GM21367 (cell line): ENCODE measurements around the gene PIGZ.
"Not testable (repeated sequence)": the region's sequence is repeated elsewhere in the genome, so short reads cannot be mapped to it uniquely, and the experiment has no call there.

Experiments used
- ATAC-seq: cut with Tn5 transposase; IDR thresholded peaks from one replicate; pipeline ENCODE4 v1.9.1; 2021; ENCODE audit not compliant: unreplicated experiment

Gene PIGZ

GRCh38 chr3:196954832-196955231, 13.8 kb downstream of the PIGZ start:
- ATAC-seq = no peak

DNA sequence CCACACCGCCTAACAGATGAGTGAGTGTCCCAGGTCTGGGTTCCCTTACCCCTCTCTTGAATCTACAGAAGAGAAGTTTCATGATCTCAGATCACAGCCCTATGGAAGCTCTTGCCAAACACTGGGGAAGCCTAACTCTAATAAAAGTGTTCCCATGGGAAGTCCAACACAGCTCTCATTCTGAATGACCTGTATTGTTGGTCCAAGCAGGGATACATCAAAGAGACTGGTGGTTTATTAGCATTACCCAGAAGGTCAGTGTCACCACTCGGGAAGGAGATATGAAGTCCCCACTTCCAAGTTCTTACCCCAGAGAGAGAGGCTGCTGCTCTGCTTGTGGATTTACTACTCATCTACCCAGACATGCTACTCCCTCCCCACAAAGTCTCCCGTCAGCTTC, 17.3 kb downstream of the PIGZ start:
- no peak for ATAC-seq

- no peak for ATAC-seq
Observed at GRCh38 chr3:196949750-196950149, 18.9 kb downstream of the PIGZ start.

GRCh38 chr3:196949285-196949619, 19.4 kb downstream of the PIGZ start:
- ATAC-seq = no peak

- no peak for ATAC-seq
Observed at GRCh38 chr3:196948442-196949284, 20.0 kb downstream of the PIGZ start.

DNA sequence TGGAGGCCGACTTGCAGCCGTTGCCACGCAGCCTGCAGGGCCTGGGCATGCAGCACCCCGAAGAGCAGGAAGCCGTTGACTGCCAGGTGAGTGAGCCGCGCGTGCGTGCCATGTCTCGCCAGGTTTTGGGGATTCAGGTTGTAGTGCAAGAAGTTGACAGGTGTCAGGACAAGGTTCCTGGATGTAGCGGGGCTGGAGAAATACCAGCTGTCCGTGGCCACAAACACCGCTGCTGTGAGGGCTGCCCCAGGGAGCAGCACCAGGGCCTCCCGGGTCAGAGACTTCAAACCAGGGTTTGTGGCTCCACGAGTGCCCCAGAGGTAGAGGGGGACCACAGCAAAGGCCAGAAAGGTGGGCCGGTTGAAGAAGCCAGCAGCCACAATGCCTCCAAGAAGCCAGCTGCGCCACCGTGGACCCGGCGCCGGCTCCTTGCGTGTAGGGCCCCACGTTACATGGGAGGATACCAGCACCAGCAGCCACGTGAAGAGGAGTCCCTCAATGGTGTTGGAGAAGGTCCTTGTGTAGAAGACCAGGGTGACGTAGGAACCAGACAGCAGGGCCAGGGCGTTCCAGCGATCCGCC, 20.7 kb downstream of the PIGZ start:
- no peak for ATAC-seq

GRCh38 chr3:196947136-196947859, 21.3 kb downstream of the PIGZ start:
- no peak for ATAC-seq

GRCh38 chr3:196944037-196944790, 24.4 kb downstream of the PIGZ start:
- not testable (repeated sequence) for ATAC-seq

- peak; percentile 4 for ATAC-seq
Observed at GRCh38 chr3:196942915-196943277, 25.7 kb downstream of the PIGZ start.

DNA sequence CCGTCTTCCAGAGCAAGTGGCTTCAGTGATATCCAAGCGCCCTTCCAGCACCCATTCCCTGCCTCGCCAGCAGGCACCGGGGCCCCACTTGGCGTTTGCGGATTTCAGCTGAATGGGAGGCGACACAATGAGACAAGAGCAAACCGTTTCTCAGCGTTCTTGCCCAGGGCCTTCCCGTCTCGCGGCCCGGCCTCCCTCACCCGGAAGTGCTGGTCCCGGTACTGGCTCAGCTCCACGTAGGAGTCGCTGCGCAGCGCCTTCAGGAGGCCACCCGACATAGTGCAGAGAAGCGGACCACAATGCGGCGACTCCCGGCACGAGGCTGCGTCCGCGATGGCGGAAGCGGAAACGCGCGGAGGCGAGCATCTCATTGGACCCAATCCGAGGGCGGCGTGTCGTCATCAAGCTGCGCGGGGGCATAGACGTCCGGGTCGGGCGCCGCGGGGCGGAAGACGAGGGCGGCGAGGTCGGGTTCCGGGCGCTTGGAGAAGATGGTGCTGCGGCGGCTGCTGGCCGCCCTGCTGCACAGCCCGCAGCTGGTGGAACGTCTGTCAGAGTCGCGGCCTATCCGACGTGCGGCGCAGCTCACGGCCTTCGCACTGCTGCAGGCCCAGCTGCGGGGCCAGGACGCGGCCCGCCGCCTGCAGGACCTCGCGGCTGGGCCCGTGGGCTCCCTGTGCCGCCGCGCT, 26.3 kb downstream of the PIGZ start, which contains the start of gene NCBP2:
TSS of gene NCBP2 (minus strand) at position 303 of the 689 bp plus-strand sequence. CDS start at position 278, 25 bp downstream.
- peak; percentile 88 for ATAC-seq

DNA sequence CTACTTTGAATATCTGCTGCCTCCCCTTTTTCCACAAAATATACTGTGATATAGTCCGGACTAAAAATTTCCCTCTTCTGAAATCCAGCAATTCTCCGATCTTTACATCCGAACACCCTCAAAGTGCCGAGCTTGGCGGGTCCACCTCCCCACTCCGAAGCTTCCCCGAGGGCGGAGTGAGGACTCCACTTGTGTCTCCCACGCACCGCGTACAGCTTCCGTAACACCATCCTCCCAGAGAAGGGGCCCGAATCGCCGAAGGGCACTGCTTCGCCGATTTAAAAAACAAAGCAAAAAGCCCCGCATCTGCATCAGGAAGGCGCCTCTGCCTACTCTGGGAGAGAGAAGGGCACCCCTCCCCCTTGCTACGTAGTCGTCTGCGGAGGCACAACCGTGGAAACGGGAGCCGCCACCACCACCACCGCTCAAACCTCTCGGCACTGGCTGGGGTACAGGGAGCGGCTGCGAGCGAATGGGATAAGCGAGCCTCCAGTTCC, 26.9 kb downstream of the PIGZ start:
- peak; percentile 23 for ATAC-seq

GRCh38 chr3:196938576-196938975, 30.1 kb downstream of the PIGZ start:
- no peak for ATAC-seq

- no peak for ATAC-seq
Observed at GRCh38 chr3:196938124-196938523, 30.5 kb downstream of the PIGZ start.

DNA sequence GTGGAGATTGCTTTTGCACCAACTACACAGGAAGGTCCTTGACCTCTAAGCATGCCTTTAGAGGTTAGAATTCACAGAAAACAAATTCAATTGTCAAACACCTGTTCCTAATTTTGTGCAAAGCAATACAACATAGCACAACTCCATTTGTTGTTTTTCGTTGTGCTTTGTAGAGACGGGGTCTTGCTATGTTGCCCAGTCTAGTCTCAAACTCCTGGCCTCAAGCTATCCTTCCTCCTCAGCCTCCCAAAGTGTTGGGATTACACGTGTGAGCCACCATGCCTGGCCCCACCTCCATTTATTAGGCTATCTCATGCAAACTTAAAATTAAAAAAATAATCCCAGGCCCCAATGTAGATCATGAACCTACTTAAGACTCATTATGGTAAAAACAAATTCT, 32.3 kb downstream of the PIGZ start:
- ATAC-seq = no peak

GRCh38 chr3:196932600-196932999, 36.0 kb downstream of the PIGZ start:
- ATAC-seq = peak; percentile 48

- ATAC-seq = no peak
Observed at GRCh38 chr3:196931828-196932587, 36.6 kb downstream of the PIGZ start.

GRCh38 chr3:196931157-196931556, 37.5 kb downstream of the PIGZ start:
- no peak for ATAC-seq

- no peak for ATAC-seq
Observed at GRCh38 chr3:196927571-196928453, 40.8 kb downstream of the PIGZ start.

DNA sequence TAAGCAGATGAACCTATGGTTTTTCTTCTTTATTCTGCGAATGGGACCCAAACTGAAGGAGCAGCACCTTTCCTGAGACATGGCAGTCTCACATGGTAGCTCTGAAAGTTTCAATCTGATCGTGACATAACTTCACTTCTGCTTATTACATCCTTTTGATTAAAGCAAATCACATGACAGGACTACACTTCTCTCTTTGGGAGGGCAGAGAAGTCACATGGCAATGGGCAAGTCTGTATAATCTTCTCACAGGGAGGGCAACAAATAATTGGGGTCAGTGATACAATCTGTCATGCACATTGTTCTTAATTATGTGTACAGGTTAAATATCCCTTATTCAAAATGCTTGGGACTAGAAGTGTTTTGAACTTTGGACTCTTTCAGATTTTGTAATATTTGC, 47.9 kb downstream of the PIGZ start:
- ATAC-seq = no peak
